Measurements from ENCODE around the gene AIG1.

The AIG1 gene

DNA sequence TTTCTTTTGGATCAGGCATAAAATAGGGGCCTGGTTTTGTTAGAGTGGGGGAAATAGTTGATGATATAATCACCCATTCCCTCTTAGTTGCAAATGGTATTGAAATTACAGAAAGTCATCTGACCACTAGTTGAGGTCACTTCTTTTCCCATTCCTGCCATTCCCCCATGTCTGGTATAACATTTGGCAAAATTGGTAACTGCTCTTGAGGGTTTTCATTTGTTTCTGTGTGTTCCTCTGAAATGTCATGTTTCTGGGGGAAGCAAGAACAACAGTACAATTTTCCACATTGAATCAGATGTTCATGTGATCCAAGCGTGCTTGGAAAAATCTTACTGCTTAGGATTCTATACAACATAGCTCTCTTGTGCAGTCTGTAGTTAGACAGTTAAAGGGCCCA lies 7.3 kb downstream of the AIG1 start:
- no peaks in the 10 kb centered on the region for H3K79me2 ChIP-seq (ENCODE audit: insufficient read depth, low read length)
- H3K27ac ChIP-seq (ENCODE audit: low read length): no peak overlapping the region
- H2AFZ ChIP-seq (ENCODE audit: low read depth, low read length): no peak overlapping the region
- H3K4me3 ChIP-seq (ENCODE audit: low read depth in 1 of 2, low read length in 2 of 2): no peak overlapping the region
- TF ChIP-seq, protein P1, sequence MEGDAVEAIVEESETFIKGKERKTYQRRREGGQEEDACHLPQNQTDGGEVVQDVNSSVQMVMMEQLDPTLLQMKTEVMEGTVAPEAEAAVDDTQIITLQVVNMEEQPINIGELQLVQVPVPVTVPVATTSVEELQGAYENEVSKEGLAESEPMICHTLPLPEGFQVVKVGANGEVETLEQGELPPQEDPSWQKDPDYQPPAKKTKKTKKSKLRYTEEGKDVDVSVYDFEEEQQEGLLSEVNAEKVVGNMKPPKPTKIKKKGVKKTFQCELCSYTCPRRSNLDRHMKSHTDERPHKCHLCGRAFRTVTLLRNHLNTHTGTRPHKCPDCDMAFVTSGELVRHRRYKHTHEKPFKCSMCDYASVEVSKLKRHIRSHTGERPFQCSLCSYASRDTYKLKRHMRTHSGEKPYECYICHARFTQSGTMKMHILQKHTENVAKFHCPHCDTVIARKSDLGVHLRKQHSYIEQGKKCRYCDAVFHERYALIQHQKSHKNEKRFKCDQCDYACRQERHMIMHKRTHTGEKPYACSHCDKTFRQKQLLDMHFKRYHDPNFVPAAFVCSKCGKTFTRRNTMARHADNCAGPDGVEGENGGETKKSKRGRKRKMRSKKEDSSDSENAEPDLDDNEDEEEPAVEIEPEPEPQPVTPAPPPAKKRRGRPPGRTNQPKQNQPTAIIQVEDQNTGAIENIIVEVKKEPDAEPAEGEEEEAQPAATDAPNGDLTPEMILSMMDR (IDR thresholded peaks at IDR 0.05; ENCODE audit: borderline replicate concordance, extremely low read depth, low read length, poor library complexity, severe bottlenecking): no peak
- no peak for TF ChIP-seq EZH2 (IDR thresholded peaks at IDR 0.05; ENCODE audit: borderline replicate concordance, low read depth, low read length, severe bottlenecking)
- H3K9ac ChIP-seq (ENCODE audit: low read depth, low read length): no peak overlapping the region
- DNase-seq (no peak), ATAC-seq (ENCODE audit: insufficient read depth, low read depth) (no peak)
- H3K4me1 ChIP-seq (ENCODE audit: insufficient read depth, low read length): peaks cover 16% of the 10 kb centered on the region
- no peaks in the 10 kb centered on the region for H3K36me3 ChIP-seq (ENCODE audit: insufficient read depth, low read length)
- H3K27me3 ChIP-seq (ENCODE audit: insufficient read depth, low read length, poor library complexity): no peaks in the 10 kb centered on the region
- H3K4me2 ChIP-seq (ENCODE audit: insufficient read depth, low read length): no peak overlapping the region
- H4K20me1 ChIP-seq (ENCODE audit: insufficient read depth, low read length): no peaks in the 10 kb centered on the region
- no peaks in the 10 kb centered on the region for H3K9me3 ChIP-seq (ENCODE audit: insufficient read depth, low read length, severe bottlenecking)

DNA sequence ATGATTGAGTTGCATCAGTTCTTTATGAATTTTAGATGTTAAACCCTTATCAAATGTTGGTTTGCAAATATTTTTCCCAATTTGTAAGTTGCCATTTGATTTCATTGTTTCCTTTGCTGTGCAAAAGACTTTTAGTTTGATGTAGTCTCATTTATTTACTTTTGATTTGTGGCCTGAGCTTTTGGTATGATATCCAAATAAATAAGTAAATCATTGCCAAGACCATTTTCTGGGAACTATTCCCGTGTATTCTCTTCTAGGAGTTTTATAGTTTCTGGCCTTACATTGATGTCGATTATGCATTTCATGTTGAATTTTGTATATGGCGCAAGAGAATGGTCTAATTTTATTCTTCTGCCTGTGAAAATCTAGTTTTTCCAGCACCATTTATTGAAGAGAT lies 13.4 kb downstream of the AIG1 start:
- no peaks in the 10 kb centered on the region for H3K27me3 ChIP-seq (ENCODE audit: insufficient read depth, low read length, poor library complexity)
- no peak overlapping the region for H2AFZ ChIP-seq (ENCODE audit: low read depth, low read length)
- no peak overlapping the region for H3K9ac ChIP-seq (ENCODE audit: low read depth, low read length)
- no peak for ATAC-seq (ENCODE audit: insufficient read depth, low read depth)
- no peaks in the 10 kb centered on the region for H3K79me2 ChIP-seq (ENCODE audit: insufficient read depth, low read length)
- DNase-seq: no peak
- no peak overlapping the region for H3K4me3 ChIP-seq (ENCODE audit: low read depth in 1 of 2, low read length in 2 of 2)
- no peak for TF ChIP-seq EZH2 (IDR thresholded peaks at IDR 0.05; ENCODE audit: borderline replicate concordance, low read depth, low read length, severe bottlenecking)
- TF ChIP-seq, protein P1 (IDR thresholded peaks at IDR 0.05; ENCODE audit: borderline replicate concordance, extremely low read depth, low read length, poor library complexity, severe bottlenecking): no peak
- no peaks in the 10 kb centered on the region for H3K4me1 ChIP-seq (ENCODE audit: insufficient read depth, low read length)
- no peak overlapping the region for H3K27ac ChIP-seq (ENCODE audit: low read length)
- H3K9me3 ChIP-seq (ENCODE audit: insufficient read depth, low read length, severe bottlenecking): peaks cover 3% of the 10 kb centered on the region
- no peak overlapping the region for H3K4me2 ChIP-seq (ENCODE audit: insufficient read depth, low read length)
- no peaks in the 10 kb centered on the region for H3K36me3 ChIP-seq (ENCODE audit: insufficient read depth, low read length)
- H4K20me1 ChIP-seq (ENCODE audit: insufficient read depth, low read length): no peaks in the 10 kb centered on the region

DNA sequence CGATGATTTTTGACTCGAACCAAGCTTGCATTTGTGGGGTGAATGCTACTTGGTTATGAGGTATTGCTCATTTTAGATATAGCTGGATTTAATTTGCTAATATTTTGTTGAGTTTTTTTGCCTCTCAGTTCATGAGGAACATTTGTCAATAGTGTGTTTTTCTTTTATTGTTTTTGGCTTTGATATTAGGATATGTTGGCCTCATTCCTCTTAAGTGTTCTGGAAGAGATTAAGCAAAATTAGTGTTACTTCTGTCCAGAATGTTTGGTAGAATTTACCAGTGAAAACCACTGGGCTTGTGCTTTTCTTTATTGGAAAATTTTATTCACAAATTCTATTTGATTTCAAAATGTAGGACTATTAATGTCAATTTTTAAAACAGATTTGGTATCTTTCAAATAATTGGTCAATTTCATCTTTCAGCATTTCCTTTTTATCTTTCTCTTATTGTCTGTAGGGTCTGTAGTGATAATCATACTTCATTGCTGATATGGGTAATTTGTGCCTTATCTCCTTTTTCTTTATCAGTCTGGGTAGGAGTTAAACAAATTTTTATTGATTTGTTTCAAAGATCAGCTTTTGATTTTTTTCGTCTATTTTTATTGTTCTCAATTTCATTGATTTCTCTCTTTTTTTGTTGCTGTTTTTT lies 14.1 kb downstream of the AIG1 start:
- Histone ChIP-seq H3K9me3 (ENCODE audit: insufficient read depth, low read length, severe bottlenecking) (peaks cover 3% of the 10 kb centered on the region), H3K4me1 (ENCODE audit: insufficient read depth, low read length) (no peaks in the 10 kb centered on the region), H3K27ac (ENCODE audit: low read length) (no peak overlapping the region), H3K27me3 (ENCODE audit: insufficient read depth, low read length, poor library complexity) (no peaks in the 10 kb centered on the region), H2AFZ (ENCODE audit: low read depth, low read length) (no peak overlapping the region), H4K20me1 (ENCODE audit: insufficient read depth, low read length) (no peaks in the 10 kb centered on the region), H3K9ac (ENCODE audit: low read depth, low read length) (no peak overlapping the region), H3K4me2 (ENCODE audit: insufficient read depth, low read length) (no peak overlapping the region), H3K4me3 (ENCODE audit: low read depth in 1 of 2, low read length in 2 of 2) (no peak overlapping the region), H3K36me3 (ENCODE audit: insufficient read depth, low read length) (no peaks in the 10 kb centered on the region), H3K79me2 (ENCODE audit: insufficient read depth, low read length) (no peaks in the 10 kb centered on the region)
- TF ChIP-seq, protein P1 (IDR thresholded peaks at IDR 0.05; ENCODE audit: borderline replicate concordance, extremely low read depth, low read length, poor library complexity, severe bottlenecking): no peak
- no peak for TF ChIP-seq EZH2 (IDR thresholded peaks at IDR 0.05; ENCODE audit: borderline replicate concordance, low read depth, low read length, severe bottlenecking)
- DNase-seq (no peak), ATAC-seq (ENCODE audit: insufficient read depth, low read depth) (no peak)
